HG03175 (cell line): ENCODE results near the gene KCNQ4.

ENCODE experiments used
- ATAC-seq: cut with Tn5 transposase; IDR thresholded peaks from one replicate; pipeline ENCODE4 v1.9.1; 2021; ENCODE audit warnings: mild to moderate bottlenecking, moderate library complexity; ENCODE audit not compliant: unreplicated experiment

KCNQ4 gene

DNA sequence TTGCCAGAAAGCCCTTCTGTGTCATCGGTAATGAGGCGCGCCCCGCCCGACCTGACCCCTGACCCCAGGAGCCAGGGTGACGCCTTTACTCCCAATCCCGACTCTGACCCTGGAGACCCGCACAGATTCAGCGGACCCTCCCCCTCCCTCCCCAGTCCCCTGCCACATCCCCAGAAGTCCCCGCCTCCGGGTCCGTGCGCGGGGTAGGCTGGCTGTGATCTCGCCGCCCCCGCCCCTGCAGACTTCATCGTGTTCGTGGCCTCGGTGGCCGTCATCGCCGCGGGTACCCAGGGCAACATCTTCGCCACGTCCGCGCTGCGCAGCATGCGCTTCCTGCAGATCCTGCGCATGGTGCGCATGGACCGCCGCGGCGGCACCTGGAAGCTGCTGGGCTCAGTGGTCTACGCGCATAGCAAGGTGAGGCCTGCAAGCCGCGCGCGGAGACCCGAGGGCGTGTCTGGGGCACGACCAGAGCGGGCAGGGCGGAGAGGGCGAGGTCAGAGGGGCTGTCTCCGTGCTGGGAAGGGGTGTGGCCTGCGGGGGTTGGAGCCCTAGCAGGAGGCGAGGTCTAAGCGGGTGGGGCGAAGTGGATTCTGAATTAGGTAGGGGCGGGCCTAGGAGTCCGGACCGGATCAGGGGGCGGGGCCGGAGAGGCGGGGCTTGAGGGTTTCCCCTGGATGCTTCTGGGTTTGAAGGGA lies 34.8 kb downstream of the KCNQ4 start:
- peak; percentile 84 for ATAC-seq

DNA sequence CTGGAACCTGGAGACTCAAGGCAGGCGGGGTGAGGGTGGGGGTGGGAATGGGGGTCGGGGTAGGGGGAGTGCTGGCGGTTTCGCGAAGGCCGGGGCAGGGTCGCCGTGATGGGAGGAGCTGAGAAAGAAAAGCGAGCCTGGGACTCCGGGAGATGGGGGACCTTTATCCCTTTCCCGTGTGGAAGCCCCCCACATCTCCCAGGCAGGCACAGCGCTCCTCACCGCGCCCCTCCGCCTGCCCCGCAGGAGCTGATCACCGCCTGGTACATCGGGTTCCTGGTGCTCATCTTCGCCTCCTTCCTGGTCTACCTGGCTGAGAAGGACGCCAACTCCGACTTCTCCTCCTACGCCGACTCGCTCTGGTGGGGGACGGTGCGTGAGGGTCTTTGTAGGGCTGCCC lies 35.5 kb downstream of the KCNQ4 start:
- no peak for ATAC-seq

GRCh38 chr1:40820251-40820797 lies 36.7 kb downstream of the KCNQ4 start:
- ATAC-seq, result no peak

- no peak for ATAC-seq
Observed at GRCh38 chr1:40820911-40821693, 37.5 kb downstream of the KCNQ4 start.

DNA sequence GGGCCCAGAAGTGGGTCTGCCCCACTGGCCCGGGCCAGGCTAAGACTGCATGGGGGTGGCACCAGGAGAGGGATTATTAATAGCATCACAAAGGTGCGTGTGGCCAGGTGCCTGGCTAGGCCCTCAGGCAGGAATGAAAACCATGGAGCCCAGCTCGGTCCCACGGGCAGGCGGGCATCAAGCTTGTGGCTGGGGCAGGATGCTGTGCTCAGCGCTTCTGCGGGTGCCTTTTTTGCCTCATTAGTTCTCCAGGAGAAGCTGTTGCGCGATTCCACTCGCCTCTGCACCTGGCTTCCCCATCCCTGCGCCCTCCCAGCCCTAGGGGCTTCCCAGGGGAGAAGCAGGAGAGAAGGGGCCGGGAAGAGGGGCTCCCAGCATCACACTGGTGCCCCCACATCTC lies 39.3 kb downstream of the KCNQ4 start:
- no peak for ATAC-seq

- no peak for ATAC-seq
Observed at GRCh38 chr1:40823345-40823744, 39.8 kb downstream of the KCNQ4 start.

GRCh38 chr1:40823983-40824382 lies 40.4 kb downstream of the KCNQ4 start:
- no peak for ATAC-seq

DNA sequence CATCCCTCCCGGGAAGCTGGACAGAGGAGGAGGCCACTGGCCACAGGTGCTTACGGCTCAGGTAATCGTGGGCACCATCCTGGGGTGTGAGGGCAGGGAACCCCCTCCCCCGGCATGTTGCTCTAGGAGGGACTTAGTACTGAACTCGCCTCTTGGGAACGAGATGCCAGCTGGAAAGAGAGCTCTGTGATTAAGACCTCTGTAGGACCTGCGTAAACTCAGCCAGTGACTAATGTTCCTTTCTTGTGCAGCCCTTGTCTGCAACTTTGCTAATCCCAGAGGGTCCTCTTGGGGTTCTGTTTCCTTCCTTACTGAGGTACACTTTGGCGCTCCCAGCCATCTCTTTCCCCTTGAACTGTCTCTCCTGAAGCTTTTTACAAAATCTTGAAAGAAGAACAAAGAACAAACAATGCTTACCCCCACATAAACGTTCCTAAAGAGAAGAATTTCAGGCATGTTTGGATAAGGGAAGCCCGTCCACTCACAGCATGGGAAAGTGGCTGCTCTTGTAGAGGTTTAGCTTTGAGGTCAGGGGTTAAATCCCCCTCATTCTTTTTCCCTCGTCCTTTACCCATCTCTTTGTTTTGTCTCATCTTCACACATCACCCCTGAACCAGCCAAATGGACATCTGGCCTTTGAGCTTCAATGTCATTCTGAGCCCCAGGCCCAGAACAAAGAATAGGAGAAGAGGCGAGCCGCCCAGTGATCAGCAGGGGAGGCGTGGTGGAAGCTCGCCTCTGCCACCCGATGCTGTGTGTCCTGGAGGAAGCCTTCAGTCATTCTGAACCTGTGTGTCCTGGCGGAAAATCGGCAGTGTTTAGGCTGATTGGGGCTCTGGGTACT lies 41.2 kb downstream of the KCNQ4 start:
- ATAC-seq, result no peak

DNA sequence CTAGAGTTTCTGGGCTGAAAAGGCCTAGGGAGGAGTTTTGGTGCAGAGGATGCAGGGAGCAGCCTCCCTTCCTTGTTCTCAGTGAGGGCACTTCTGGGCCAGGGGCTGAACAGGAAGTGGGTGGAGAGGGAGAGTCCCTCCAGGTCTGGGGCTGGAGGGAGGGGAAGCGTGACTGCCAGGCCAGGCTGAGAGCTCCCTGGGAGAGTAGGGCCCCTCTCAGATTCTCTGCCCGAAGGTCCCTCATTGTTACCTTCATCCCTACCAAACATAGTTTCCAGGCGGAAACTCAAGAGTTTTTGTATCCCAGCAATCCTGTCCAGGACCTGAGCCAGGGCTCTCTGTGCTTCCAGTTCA lies 41.8 kb downstream of the KCNQ4 start:
- ATAC-seq, result peak; percentile 47

DNA sequence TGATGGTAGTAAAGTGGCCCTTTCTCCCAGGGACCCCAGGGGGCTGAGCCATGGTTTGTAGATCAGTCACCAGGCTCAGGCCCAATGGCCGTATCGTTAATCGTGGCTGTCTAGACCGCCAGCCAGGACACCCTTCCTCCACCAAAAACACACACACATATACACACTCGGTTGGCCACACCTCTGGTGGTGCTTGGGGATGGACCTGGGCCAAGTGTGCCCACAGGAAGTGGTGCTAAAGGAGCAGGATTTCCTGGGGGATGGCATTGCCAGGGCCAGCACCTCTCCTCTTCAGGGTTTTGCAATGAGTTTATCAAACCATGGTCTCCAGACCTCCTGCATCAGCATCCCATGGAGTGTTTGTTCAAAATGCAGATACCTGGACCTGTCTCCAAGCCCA lies 42.4 kb downstream of the KCNQ4 start:
- ATAC-seq, result no peak

DNA sequence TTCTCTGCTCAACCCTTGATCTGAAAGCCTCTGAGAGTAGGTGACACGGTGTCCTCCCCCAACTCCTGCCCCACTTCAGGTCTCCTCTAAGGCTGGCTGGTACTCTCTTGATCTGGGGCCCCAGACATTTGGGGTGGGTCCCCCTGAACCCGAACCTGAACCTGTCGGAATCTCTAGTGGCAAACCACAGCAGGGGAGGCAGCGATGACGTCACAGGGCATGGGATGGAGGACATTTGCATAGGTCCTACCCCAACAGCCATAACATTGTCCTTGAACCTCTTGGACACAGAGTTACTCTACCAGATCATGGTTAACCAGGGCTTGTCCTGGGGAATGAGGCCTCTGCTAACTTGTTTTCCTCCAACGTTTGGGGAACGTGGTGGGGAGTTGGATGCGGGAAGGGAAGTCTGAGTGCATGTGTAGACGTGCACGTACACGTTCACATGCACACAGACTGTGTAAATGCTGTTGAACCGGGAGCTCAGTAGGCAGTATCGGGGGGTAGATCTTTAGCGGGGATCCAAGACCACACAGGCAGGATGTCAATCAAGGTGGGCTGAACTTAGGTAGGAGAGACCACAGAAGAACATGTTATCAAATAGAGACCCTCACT lies 46.2 kb downstream of the KCNQ4 start:
- ATAC-seq, result no peak

DNA sequence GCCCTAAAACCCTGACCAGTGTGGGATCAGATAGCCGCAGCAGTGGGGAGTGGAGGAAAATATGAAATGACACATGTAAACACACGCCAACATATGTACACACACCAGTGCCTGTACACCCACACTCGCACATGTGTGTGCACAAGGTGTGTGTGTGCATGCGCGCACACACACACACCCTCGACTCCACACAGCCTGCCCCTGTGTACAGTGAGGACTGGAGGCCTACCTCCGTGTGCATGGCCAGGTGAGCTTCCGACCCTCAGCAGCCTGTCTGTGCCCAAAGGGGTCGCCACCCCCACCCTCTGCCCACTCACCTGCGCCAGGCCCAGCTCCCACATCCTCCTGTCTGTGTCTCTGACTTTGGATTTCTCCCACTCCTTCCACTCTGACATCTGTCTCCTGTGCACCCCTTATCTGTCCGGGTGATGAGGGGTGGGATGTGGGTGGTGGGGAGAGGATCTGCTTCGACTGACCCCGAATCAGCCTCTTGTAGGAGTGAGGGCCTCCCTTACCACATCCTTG lies 46.9 kb downstream of the KCNQ4 start:
- no peak for ATAC-seq

DNA sequence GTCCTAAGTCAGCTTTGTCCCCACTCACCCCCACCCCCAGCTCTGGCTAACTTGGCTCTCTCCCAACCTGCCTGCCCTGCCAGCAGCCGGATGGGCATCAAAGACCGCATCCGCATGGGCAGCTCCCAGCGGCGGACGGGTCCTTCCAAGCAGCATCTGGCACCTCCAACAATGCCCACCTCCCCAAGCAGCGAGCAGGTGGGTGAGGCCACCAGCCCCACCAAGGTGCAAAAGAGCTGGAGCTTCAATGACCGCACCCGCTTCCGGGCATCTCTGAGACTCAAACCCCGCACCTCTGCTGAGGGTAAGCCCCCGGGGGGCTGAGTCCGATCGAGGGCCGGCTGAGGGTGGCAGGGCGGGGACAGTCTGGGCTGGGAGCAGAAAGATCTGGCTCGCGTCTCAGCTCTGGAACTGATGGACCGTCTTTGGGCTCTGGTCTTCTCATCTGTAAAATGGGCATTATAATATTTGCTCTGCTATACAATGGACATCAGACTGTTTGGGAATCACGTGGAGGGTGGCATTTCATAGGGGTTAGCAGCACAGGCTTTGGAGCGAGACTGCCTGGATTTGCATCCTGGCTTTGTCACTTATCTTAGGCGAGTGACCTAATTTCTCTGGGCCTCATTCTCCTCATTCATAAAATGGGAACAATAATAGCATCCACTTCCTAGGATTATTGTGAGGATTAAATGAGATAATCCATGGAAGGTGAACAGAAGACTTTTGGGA lies 47.6 kb downstream of the KCNQ4 start:
- ATAC-seq, result no peak

GRCh38 chr1:40833979-40834378 lies 50.4 kb downstream of the KCNQ4 start:
- no peak for ATAC-seq

DNA sequence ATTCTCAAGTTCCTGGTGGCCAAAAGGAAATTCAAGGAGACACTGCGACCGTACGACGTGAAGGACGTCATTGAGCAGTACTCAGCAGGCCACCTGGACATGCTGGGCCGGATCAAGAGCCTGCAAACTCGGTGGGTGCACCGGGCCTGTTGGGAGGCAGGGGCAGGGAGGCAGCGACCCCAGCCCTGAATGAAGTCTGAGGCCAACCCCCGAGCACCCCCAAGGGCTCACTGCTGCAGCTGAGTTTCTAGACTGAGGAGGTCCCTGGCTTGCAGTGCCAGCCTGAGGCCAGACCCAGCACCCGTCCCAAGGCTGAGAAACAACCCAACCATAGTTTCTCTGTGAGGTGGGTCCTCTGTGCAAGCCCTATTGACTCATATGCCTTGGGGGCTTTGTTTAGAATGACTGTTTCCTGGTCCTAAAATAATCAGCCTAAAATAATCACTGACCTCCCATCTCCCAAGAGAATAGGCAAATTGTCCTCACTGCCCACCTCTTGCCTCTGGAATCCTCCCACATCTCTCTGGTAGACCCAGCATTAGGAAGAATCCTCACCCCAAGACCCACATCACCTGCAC lies 51.5 kb downstream of the KCNQ4 start:
- no peak for ATAC-seq

- ATAC-seq, result no peak
Observed at GRCh38 chr1:40836283-40836682, 52.7 kb downstream of the KCNQ4 start.

DNA sequence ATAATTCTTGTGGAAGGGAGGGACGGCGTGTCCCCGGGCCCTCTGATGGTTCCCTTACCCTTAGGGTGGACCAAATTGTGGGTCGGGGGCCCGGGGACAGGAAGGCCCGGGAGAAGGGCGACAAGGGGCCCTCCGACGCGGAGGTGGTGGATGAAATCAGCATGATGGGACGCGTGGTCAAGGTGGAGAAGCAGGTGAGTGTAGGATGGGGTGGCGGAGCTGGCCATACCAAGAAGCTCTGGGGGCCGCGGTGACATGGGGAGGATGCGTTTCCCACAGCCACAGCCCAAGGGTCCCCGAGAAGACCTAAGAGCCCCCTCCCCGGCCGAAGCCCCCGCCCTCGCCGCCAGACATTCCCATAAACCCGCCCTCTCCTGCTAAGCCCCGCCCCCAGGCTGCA lies 54.0 kb downstream of the KCNQ4 start:
- no peak for ATAC-seq

GRCh38 chr1:40838045-40838979 lies 54.7 kb downstream of the KCNQ4 start:
- no peak for ATAC-seq
